Gastrocnemius medialis (tissue), 4 donors: ENCODE measurements around the gene ZDHHC3.

Experiments used
- POLR2A ChIP-seq, 2 donors: fragments of 450-650 bp; IDR thresholded peaks; one replicate each; pipeline ENCODE4 v1.6.1; 2017; ENCODE audit warnings: antibody characterized with exemption in 2 of 2, mild to moderate bottlenecking in 2 of 2, moderate library complexity in 2 of 2
- TF ChIP-seq, protein P1 (sequence below), 5 experiments: fragments of 450-650 bp in 3 of 5; fragments of 200-600 bp in 2 of 5; sonication (generic) in 2 of 5; IDR thresholded peaks in 4 of 5; conservative IDR thresholded peaks in 1 of 5; 1 replicate in 4 of 5; 2 replicates in 1 of 5; pipeline ENCODE4 v1.5.1; 2016 to 2019; ENCODE audit warnings: antibody characterized with exemption in 5 of 5, mild to moderate bottlenecking in 3 of 5, moderate library complexity in 3 of 5

DNA sequence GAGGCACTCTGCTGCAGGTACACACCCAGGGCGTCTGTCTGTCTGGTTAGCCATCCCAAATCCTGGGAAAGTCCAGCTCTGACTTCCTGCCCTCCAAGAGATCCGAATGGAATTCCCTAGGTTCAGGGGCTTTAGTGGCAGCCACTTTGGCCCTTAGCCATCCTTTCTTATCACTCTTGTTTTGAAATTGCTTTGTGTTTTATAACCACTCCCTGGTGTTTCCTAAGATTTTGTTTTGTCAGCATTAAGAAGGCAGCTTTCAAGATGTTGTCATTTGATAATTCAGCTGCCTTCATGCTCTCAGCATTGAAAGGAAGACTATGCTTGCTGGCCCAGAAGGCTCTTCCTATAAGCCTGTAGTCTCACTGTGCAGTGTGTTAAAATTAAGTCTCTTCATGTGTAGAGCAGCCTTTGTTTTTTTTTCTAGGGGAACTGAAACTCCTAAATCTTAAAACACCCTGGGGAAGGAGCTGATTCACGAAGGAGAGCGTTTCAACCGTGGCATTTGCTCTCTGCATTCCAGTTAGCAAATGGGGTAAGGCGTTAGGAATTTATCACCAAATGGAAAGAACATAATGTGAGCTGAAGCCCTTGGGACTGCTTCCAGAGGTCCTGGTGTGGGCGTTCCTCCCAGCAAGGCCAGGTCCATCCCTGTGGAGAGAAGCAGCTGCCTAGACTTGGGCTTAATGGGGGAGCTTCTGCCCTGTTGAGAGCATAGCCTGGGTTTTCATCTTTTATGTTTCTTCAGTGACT, 36.0 kb upstream of the ZDHHC3 start:
- TF ChIP-seq, protein P1, sequence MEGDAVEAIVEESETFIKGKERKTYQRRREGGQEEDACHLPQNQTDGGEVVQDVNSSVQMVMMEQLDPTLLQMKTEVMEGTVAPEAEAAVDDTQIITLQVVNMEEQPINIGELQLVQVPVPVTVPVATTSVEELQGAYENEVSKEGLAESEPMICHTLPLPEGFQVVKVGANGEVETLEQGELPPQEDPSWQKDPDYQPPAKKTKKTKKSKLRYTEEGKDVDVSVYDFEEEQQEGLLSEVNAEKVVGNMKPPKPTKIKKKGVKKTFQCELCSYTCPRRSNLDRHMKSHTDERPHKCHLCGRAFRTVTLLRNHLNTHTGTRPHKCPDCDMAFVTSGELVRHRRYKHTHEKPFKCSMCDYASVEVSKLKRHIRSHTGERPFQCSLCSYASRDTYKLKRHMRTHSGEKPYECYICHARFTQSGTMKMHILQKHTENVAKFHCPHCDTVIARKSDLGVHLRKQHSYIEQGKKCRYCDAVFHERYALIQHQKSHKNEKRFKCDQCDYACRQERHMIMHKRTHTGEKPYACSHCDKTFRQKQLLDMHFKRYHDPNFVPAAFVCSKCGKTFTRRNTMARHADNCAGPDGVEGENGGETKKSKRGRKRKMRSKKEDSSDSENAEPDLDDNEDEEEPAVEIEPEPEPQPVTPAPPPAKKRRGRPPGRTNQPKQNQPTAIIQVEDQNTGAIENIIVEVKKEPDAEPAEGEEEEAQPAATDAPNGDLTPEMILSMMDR (IDR thresholded peaks at IDR 0.05 in 4 of 5, conservative IDR thresholded peaks at IDR 0.05 in 1 of 5), result no peak
- TF ChIP-seq POLR2A (IDR thresholded peaks at IDR 0.05), result no peak
